RWPE1 (cell line): Measurements from ENCODE around the gene CTNNA3.

Source experiments
- CTCF ChIA-PET: fragments of 350-600 bp; sonication (Branson Sonifier 250); formaldehyde crosslinking; extraction: SDS; loops from one replicate; lab custom pipeline; 2021; lab: Yijun Ruan, JAX
- POLR2A ChIA-PET: fragments of 400-600 bp; formaldehyde crosslinking; extraction: SDS; loops from one replicate; lab custom pipeline; 2020; ENCODE audit warnings: antibody characterized with exemption; ENCODE audit not compliant: low non-redundant PET; lab: Yijun Ruan, JAX
- DNase-seq: peaks from one replicate; pipeline ENCODE4 v3.0.0; 2012; ENCODE audit warnings: low spot score
- H3K27ac ChIP-seq: fragments of 450-650 bp; 2 replicates; pipeline ENCODE4 v1.5.1; 2017
- CTCF ChIP-seq: fragments of 450-650 bp; conservative IDR thresholded peaks from 2 replicates; pipeline ENCODE4 v1.5.1; 2017; ENCODE audit warnings: low read depth, mild to moderate bottlenecking

CTNNA3 gene

GRCh38 chr10:67086327-67087134 is 609.5 kb downstream of the CTNNA3 start:
- ChIA-PET CTCF (no interaction called here), POLR2A (no interaction called here)
- H3K27ac ChIP-seq = no peak overlapping the region
- TF ChIP-seq CTCF = no peak
- no peak for DNase-seq

GRCh38 chr10:67079126-67079525 is 616.9 kb downstream of the CTNNA3 start:
- no peak for DNase-seq
- POLR2A ChIA-PET = no interaction called here
- CTCF ChIA-PET = no interaction called here
- no peak for TF ChIP-seq CTCF
- no peak overlapping the region for H3K27ac ChIP-seq

- H3K27ac ChIP-seq = no peak overlapping the region
- no peak for DNase-seq
- ChIA-PET CTCF (no interaction called here), POLR2A (no interaction called here)
- TF ChIP-seq CTCF = no peak
Measured at GRCh38 chr10:67077376-67077775, 618.6 kb downstream of the CTNNA3 start.

- H3K27ac ChIP-seq = no peak overlapping the region
- TF ChIP-seq CTCF = no peak
- ChIA-PET POLR2A (no interaction called here), CTCF (interaction anchor here (0.5 to 0.9 kb wide), 4 partner anchors 9 to 1073 kb away, joined by 3 read pairs; no protein-coding TSS in a partner anchor)
- no peak for DNase-seq
Measured at GRCh38 chr10:67076144-67076543, 619.9 kb downstream of the CTNNA3 start.

- DNase-seq = no peak
- H3K27ac ChIP-seq = no peak overlapping the region
- CTCF ChIA-PET = interaction anchor here (0.6 to 0.9 kb wide), 3 partner anchors 9 to 704 kb away, joined by 3 read pairs; no protein-coding TSS in a partner anchor
- POLR2A ChIA-PET = no interaction called here
- TF ChIP-seq CTCF = no peak
Measured at GRCh38 chr10:67075491-67075971, 620.5 kb downstream of the CTNNA3 start.

GRCh38 chr10:67072654-67073053 is 623.3 kb downstream of the CTNNA3 start:
- ChIA-PET CTCF (no interaction called here), POLR2A (no interaction called here)
- no peak for DNase-seq
- TF ChIP-seq CTCF = no peak
- no peak overlapping the region for H3K27ac ChIP-seq
